Erythroblast (primary cell): Measurements from ENCODE around the gene LAIR2.

Experiments used
- GATA1 ChIP-seq: IDR thresholded peaks from 2 replicates; pipeline ENCODE4 v1.6.1; 2011; ENCODE audit warnings: low read depth, mild to moderate bottlenecking, control low read depth, low read length, moderate library complexity
- POLR2A ChIP-seq: IDR thresholded peaks from 2 replicates; pipeline ENCODE4 v1.6.1; 2011; ENCODE audit warnings: mild to moderate bottlenecking, low read length

- TF ChIP-seq POLR2A, result no peak
- no peak for TF ChIP-seq GATA1
Measured at GRCh38 chr19:54481326-54481930, 21.2 kb upstream of the LAIR2 start.
